SK-N-SH treated with all-trans-retinoic acid at 6 μM for 48 hours (cell line): ENCODE data around the gene DNAH11.

Source experiments
- ARNTL ChIP-seq: fragments of 450-650 bp; formaldehyde crosslinking; IDR thresholded peaks from 2 replicates; pipeline ENCODE4 v1.5.0; 2020; ENCODE audit warnings: low read depth, mild to moderate bottlenecking, moderate library complexity, borderline replicate concordance
- ESRRG ChIP-seq: fragments of 250-450 bp; sonication (Bioruptor Pico); IDR thresholded peaks from 2 replicates; pipeline ENCODE4 v1.6.1; 2021; ENCODE audit warnings: mild to moderate bottlenecking
- ISL1 ChIP-seq: fragments of 250-450 bp; sonication (Bioruptor Pico); IDR thresholded peaks from 2 replicates; pipeline ENCODE4 v2.1.2; 2022; ENCODE audit warnings: mild to moderate bottlenecking, moderate library complexity
- OSR1 ChIP-seq: fragments of 250-450 bp; sonication (Bioruptor Pico); IDR thresholded peaks from 2 replicates; pipeline ENCODE4 v1.8.0; 2022; ENCODE audit warnings: moderate library complexity, mild to moderate bottlenecking, inconsistent platforms
- PATZ1 ChIP-seq: fragments of 250-450 bp; sonication (Bioruptor Pico); IDR thresholded peaks from 2 replicates; pipeline ENCODE4 v1.8.0; 2020; ENCODE audit warnings: mild to moderate bottlenecking, moderate library complexity, borderline replicate concordance
- PPARA ChIP-seq: fragments of 250-450 bp; sonication (Bioruptor Pico); IDR thresholded peaks from 2 replicates; pipeline ENCODE4 v1.5.0; 2020; ENCODE audit warnings: mild to moderate bottlenecking, borderline replicate concordance
- RARB ChIP-seq: fragments of 250-450 bp; sonication (Bioruptor Pico); IDR thresholded peaks from 2 replicates; pipeline ENCODE4 v1.8.0; 2021; ENCODE audit warnings: mild to moderate bottlenecking, moderate library complexity
- TOX ChIP-seq: fragments of 250-450 bp; sonication (Bioruptor Pico); IDR thresholded peaks from 2 replicates; pipeline ENCODE4 v1.8.0; 2021; ENCODE audit warnings: mild to moderate bottlenecking, moderate library complexity, borderline replicate concordance

DNA sequence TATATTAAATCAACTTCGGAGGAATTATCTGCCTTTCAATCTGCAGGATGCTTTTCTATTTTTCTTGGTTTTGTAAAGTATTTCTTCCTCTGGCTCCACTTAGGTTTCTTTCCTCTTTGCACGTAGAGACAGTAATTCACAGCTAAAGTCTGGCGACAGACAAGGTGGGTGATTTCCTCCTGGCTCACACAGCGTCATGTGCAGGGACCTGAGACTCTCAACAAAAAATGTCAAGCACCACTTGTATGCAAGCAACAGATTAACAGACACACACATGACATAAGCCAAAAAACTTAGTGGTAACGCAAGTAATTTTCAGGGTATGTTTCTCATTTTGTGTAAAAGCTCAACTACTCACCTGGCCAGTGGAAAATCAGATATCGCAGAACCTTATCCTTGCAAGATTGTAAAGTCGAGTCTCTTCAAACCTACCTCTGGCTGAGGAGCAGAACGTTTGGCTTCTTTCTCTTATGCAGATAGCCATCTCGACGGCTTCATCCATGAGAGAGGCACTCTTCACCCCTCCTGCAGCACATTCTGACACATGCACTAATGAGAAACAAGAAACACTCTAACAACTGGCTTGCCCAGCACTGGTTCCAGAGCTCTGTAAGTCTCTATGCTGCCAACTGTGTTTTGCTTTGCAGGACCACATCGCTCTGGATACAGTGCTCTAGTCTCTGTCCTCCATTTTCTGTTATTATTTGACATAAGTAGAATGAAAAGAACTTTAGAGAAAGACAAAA, 214.9 kb downstream of the DNAH11 start:
- TF ChIP-seq RARB (CRISPR knock-in tag) (no peak), ARNTL (no peak), OSR1 (no peak), PPARA (CRISPR knock-in tag) (no peak), ESRRG (CRISPR knock-in tag) (no peak), PATZ1 (CRISPR knock-in tag) (no peak), TOX (no peak), ISL1 (CRISPR knock-in tag) (no peak)
